KMS-11 (cell line): Measurements from ENCODE around the gene TRIM47.
A peak's percentile ranks its signal among the peaks of the same experiment; 100 is the strongest.

Experiments
- H2AFZ ChIP-seq: fragments of 200-600 bp; sonication (generic); 2 replicates; pipeline ENCODE4 v1.6.1; 2016; ENCODE audit warnings: antibody characterized with exemption, mixed run types, low read depth
- H3K27ac ChIP-seq: fragments of 200-600 bp; sonication (generic); 2 replicates; pipeline ENCODE4 v1.6.1; 2016; ENCODE audit warnings: mild to moderate bottlenecking, mixed run types
- H3K27me3 ChIP-seq: fragments of 200-600 bp; sonication (generic); 2 replicates; pipeline ENCODE4 v1.6.1; 2017; ENCODE audit warnings: mild to moderate bottlenecking, low read depth, mixed run types, moderate library complexity; ENCODE audit not compliant: insufficient read depth
- H3K36me3 ChIP-seq: fragments of 200-600 bp; sonication (generic); 2 replicates; pipeline ENCODE4 v1.6.1; 2017; ENCODE audit warnings: mild to moderate bottlenecking, mixed run types; ENCODE audit not compliant: insufficient read depth
- H3K4me1 ChIP-seq: fragments of 200-600 bp; sonication (generic); 2 replicates; pipeline ENCODE4 v1.6.1; 2016; ENCODE audit warnings: mild to moderate bottlenecking, low read depth, mixed run types; ENCODE audit not compliant: poor library complexity, severe bottlenecking
- H3K4me2 ChIP-seq: fragments of 200-600 bp; sonication (generic); 2 replicates; pipeline ENCODE4 v1.7.0; 2016; ENCODE audit warnings: mild to moderate bottlenecking, mixed run types
- H3K4me3 ChIP-seq: fragments of 200-600 bp; sonication (generic); IDR thresholded peaks from 2 replicates; pipeline ENCODE4 v1.6.1; 2017; ENCODE audit warnings: low read depth, low read length, mixed read lengths; ENCODE audit not compliant: insufficient read depth
- H3K79me2 ChIP-seq: fragments of 200-600 bp; sonication (generic); 2 replicates; pipeline ENCODE4 v1.6.1; 2016; ENCODE audit warnings: low read depth, mixed run types; ENCODE audit not compliant: insufficient read depth
- H3K9ac ChIP-seq: fragments of 200-600 bp; sonication (generic); 2 replicates; pipeline ENCODE4 v1.6.1; 2016; ENCODE audit warnings: mild to moderate bottlenecking, mixed run types
- H4K20me1 ChIP-seq: fragments of 200-600 bp; sonication (generic); 2 replicates; pipeline ENCODE4 v1.6.1; 2016; ENCODE audit warnings: mild to moderate bottlenecking, mixed run types; ENCODE audit not compliant: insufficient read depth
- TF ChIP-seq, protein P1 (sequence below): fragments of 200-600 bp; sonication (generic); conservative IDR thresholded peaks from 2 replicates; pipeline ENCODE4 v1.6.1; 2017; ENCODE audit warnings: low read depth, mild to moderate bottlenecking, antibody characterized with exemption, low read length, moderate library complexity, mixed read lengths

Gene TRIM47

DNA sequence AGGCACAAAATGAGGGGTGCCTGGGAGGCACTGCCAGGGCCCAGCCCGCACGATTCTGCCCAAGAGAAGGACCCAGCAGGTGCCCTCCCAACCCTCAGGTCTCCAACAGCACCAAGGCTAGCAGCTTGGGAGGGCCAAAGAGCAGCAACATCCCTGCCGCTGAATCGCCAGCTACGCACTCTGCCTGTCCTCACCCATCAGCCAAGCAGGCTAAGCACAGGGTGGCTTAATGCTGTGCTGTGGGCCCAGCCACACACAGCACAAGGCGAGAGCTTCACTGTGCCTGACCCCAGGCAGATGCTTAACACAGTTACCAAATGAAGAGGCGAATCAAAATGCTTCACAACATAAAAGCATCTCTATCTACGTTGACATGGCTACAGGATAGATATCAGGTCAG, 36.9 kb upstream of the TRIM47 start:
- TF ChIP-seq, protein P1, sequence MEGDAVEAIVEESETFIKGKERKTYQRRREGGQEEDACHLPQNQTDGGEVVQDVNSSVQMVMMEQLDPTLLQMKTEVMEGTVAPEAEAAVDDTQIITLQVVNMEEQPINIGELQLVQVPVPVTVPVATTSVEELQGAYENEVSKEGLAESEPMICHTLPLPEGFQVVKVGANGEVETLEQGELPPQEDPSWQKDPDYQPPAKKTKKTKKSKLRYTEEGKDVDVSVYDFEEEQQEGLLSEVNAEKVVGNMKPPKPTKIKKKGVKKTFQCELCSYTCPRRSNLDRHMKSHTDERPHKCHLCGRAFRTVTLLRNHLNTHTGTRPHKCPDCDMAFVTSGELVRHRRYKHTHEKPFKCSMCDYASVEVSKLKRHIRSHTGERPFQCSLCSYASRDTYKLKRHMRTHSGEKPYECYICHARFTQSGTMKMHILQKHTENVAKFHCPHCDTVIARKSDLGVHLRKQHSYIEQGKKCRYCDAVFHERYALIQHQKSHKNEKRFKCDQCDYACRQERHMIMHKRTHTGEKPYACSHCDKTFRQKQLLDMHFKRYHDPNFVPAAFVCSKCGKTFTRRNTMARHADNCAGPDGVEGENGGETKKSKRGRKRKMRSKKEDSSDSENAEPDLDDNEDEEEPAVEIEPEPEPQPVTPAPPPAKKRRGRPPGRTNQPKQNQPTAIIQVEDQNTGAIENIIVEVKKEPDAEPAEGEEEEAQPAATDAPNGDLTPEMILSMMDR = no peak
- no peaks in the 10 kb centered on the region for H3K27me3 ChIP-seq
- no peaks in the 10 kb centered on the region for H4K20me1 ChIP-seq
- H3K36me3 ChIP-seq = no peaks in the 10 kb centered on the region
- no peak overlapping the region for H3K27ac ChIP-seq
- peaks cover 30% of the 10 kb centered on the region for H3K4me1 ChIP-seq
- no peak overlapping the region for H3K9ac ChIP-seq
- H3K79me2 ChIP-seq = no peaks in the 10 kb centered on the region
- H3K4me3 ChIP-seq = no peak overlapping the region
- no peak overlapping the region for H3K4me2 ChIP-seq
- no peak overlapping the region for H2AFZ ChIP-seq

GRCh38 chr17:75914643-75915267, 36.4 kb upstream of the TRIM47 start:
- H2AFZ ChIP-seq = no peak overlapping the region
- H3K9ac ChIP-seq = no peak overlapping the region
- no peak overlapping the region for H3K27ac ChIP-seq
- no peak overlapping the region for H3K4me2 ChIP-seq
- H3K4me1 ChIP-seq = peaks cover 35% of the 10 kb centered on the region
- no peak overlapping the region for H3K4me3 ChIP-seq
- TF ChIP-seq, protein P1 = no peak
- H3K27me3 ChIP-seq = no peaks in the 10 kb centered on the region
- no peaks in the 10 kb centered on the region for H3K79me2 ChIP-seq
- no peaks in the 10 kb centered on the region for H4K20me1 ChIP-seq
- H3K36me3 ChIP-seq = no peaks in the 10 kb centered on the region

DNA sequence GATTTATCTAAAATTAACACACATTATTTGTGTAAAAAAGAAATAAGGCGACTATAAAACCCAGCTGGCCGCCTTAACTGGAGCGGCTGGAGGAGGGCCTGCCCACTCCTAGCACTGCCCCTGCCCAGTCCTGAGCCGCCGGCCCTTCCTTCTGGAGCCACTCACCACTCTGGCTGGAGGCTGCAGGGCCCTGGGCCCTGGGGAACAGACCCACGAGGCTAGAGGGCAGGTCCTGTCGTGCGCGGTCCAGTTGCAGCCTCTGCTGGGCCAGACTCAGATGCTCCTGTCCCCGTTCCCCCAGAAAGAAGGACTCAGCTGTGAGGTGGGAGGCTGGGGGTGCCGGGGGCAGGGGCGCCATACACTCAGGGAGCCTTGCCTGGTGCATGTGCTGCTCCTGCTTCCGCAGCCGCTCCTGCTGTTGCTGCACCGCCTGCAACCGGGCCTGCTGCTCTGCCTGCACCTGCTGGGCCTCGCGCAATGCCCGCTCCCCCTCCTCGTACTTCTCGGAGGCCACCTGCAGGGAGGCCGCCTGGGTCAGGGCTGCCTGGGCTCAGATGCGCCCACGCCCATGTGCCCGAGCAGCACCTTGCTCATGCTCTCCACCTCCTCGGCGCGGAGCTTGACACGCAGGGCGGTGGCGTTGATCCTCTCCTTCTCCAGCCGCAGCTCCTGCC, 35.3 kb upstream of the TRIM47 start:
- TF ChIP-seq, protein P1 = no peak
- Histone ChIP-seq H4K20me1 (no peaks in the 10 kb centered on the region), H3K9ac (no peak overlapping the region), H3K27me3 (no peaks in the 10 kb centered on the region), H3K4me3 (no peak overlapping the region), H3K4me2 (no peak overlapping the region), H2AFZ (no peak overlapping the region), H3K27ac (no peak overlapping the region), H3K79me2 (no peaks in the 10 kb centered on the region), H3K4me1 (peaks cover 46% of the 10 kb centered on the region), H3K36me3 (no peaks in the 10 kb centered on the region)

- no peaks in the 10 kb centered on the region for H3K36me3 ChIP-seq
- no peak overlapping the region for H3K4me3 ChIP-seq
- peak overlapping the region; percentile 62; the same call in 1 of the 2 replicates for H3K9ac ChIP-seq
- H3K27ac ChIP-seq = peak overlapping the region; percentile 88
- no peaks in the 10 kb centered on the region for H3K27me3 ChIP-seq
- peak overlapping the region; percentile 94 for H3K4me2 ChIP-seq
- H4K20me1 ChIP-seq = no peaks in the 10 kb centered on the region
- peak overlapping the region; percentile 56; the same call in 1 of the 2 replicates for H2AFZ ChIP-seq
- TF ChIP-seq, protein P1 = no peak
- peaks cover 72% of the 10 kb centered on the region for H3K4me1 ChIP-seq
- no peaks in the 10 kb centered on the region for H3K79me2 ChIP-seq
Observed at GRCh38 chr17:75910699-75911098, 32.3 kb upstream of the TRIM47 start.
